Tibial artery (tissue), 4 donors: ENCODE measurements around the gene GFAP.

Experiments
- DNase-seq, 2 donors: peaks; one replicate each; pipeline ENCODE4 v3.0.0-alpha.2; 2019
- H3K27ac ChIP-seq, 2 donors: fragments of 200-600 bp; sonication (generic) in 1 of 2; 1 replicate in 1 of 2; 2 replicates in 1 of 2; pipeline ENCODE4 v1.5.1; 2018 to 2019; ENCODE audit warnings: mild to moderate bottlenecking in 1 of 2
- H3K27me3 ChIP-seq, 2 donors: fragments of 200-600 bp; sonication (generic) in 1 of 2; one replicate each; pipeline versions ENCODE4 v1.5.1 to v1.6.0; 2016 to 2019
- H3K36me3 ChIP-seq, 3 donors: fragments of 200-600 bp; sonication (generic) in 2 of 3; one replicate each; pipeline ENCODE4 v1.5.1; 2016 to 2019; ENCODE audit warnings: mild to moderate bottlenecking in 2 of 3
- H3K4me1 ChIP-seq, 4 donors: fragments of 200-600 bp; sonication (generic) in 2 of 4; 1 replicate in 3 of 4; 2 replicates in 1 of 4; pipeline ENCODE4 v1.5.1; 2016 to 2019
- H3K4me3 ChIP-seq, 2 donors: fragments of 200-600 bp; sonication (generic) in 1 of 2; 1 replicate in 1 of 2; 2 replicates in 1 of 2; pipeline ENCODE4 v1.5.1; 2018 to 2019; ENCODE audit warnings: mild to moderate bottlenecking in 2 of 2
- H3K9me3 ChIP-seq, 3 donors: fragments of 200-600 bp; sonication (generic) in 1 of 3; one replicate each; pipeline ENCODE4 v1.5.1; 2016 to 2019
- intact Hi-C: fragments of 100-400 bp; cut with DNase I; formaldehyde crosslinking; loops from one replicate; pipeline ENCODE4 v1.15.0; 2023; ENCODE audit warnings: low total_unique reads
- TF ChIP-seq, protein P1 (sequence below), 2 experiments: fragments of 200-600 bp in 1 of 2; fragments of 450-650 bp in 1 of 2; IDR thresholded peaks; one replicate each; pipeline ENCODE4 v1.5.1; 2017 to 2019; ENCODE audit warnings: antibody characterized with exemption in 2 of 2, mild to moderate bottlenecking in 1 of 2, moderate library complexity in 1 of 2

Gene GFAP

GRCh38 chr17:44908761-44909326, 6.5 kb downstream of the GFAP start:
- H3K27ac ChIP-seq = no peak overlapping the region
- H3K27me3 ChIP-seq = peaks cover 0 to 18% of the 10 kb centered on the region in 2 donors
- H3K4me3 ChIP-seq = no peak overlapping the region
- intact Hi-C loops = no loop called here
- H3K36me3 ChIP-seq = no peaks in the 10 kb centered on the region
- H3K4me1 ChIP-seq = peaks cover 0 to 10% (median 7%) of the 10 kb centered on the region in 4 donors
- no peaks in the 10 kb centered on the region for H3K9me3 ChIP-seq
- TF ChIP-seq, protein P1, sequence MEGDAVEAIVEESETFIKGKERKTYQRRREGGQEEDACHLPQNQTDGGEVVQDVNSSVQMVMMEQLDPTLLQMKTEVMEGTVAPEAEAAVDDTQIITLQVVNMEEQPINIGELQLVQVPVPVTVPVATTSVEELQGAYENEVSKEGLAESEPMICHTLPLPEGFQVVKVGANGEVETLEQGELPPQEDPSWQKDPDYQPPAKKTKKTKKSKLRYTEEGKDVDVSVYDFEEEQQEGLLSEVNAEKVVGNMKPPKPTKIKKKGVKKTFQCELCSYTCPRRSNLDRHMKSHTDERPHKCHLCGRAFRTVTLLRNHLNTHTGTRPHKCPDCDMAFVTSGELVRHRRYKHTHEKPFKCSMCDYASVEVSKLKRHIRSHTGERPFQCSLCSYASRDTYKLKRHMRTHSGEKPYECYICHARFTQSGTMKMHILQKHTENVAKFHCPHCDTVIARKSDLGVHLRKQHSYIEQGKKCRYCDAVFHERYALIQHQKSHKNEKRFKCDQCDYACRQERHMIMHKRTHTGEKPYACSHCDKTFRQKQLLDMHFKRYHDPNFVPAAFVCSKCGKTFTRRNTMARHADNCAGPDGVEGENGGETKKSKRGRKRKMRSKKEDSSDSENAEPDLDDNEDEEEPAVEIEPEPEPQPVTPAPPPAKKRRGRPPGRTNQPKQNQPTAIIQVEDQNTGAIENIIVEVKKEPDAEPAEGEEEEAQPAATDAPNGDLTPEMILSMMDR (IDR thresholded peaks at IDR 0.05) = no peak
- no peak for DNase-seq

GRCh38 chr17:44907729-44908470, 7.4 kb downstream of the GFAP start:
- Histone ChIP-seq H3K27me3 (peaks cover 0 to 11% of the 10 kb centered on the region in 2 donors), H3K4me3 (no peak overlapping the region), H3K4me1 (peaks cover 0 to 10% (median 7%) of the 10 kb centered on the region in 4 donors), H3K9me3 (no peaks in the 10 kb centered on the region), H3K36me3 (no peaks in the 10 kb centered on the region), H3K27ac (no peak overlapping the region)
- TF ChIP-seq, protein P1 (IDR thresholded peaks at IDR 0.05) = no peak
- intact Hi-C loops = no loop called here
- no peak for DNase-seq

DNA sequence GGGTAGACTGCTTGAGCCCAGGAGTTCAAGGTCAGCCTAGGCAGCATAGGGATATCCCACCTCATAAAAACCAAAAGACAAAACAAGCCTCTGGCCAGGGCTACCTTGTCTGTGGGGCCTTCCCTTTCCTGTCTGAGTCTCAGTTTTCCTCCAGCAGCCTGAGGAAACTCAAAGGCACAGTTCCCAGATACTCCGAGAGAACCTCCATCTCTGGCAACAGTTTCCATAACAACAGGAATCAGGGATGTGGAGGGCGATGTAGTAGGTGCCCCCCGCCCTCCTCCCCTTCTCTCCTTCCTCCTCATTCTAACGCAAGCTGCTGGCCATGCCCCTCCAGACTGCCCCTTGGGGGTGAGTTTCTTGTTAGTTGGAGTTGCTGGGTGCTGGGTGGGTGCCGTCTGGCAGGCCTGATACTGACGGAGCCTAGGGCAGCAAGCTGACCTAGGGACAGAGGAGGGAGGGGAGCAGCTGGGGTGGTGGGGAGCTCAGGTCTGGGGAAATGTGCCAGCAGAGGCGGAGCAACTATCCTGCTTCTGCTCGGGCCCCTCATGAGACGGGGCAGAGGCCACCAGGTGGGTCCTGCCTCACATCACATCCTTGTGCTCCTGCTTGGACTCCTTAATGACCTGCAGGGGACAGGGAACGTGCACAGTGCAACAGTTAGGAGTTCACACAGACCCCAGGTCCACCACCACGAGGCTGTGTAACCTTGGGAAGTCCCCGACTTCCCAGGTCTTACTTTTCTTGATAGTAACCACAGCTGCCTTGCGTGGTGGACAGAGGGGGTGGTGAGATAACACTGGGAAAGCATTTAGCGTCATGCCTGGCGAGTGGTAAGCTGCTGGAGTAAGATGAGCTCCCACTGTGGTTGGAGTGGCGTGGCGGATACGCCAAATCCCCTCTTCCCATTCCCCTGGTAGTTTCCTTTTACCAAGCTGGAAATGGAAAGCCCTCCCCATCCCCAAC, 8.3 kb downstream of the GFAP start:
- H3K4me1 ChIP-seq = peaks cover 0 to 10% (median 7%) of the 10 kb centered on the region in 4 donors
- no peak overlapping the region for H3K4me3 ChIP-seq
- intact Hi-C loops = no loop called here
- no peaks in the 10 kb centered on the region for H3K9me3 ChIP-seq
- no peak overlapping the region for H3K27ac ChIP-seq
- DNase-seq = no peak
- peaks cover 0 to 11% of the 10 kb centered on the region in 2 donors for H3K27me3 ChIP-seq
- H3K36me3 ChIP-seq = no peaks in the 10 kb centered on the region
- TF ChIP-seq, protein P1 (IDR thresholded peaks at IDR 0.05) = no peak

DNA sequence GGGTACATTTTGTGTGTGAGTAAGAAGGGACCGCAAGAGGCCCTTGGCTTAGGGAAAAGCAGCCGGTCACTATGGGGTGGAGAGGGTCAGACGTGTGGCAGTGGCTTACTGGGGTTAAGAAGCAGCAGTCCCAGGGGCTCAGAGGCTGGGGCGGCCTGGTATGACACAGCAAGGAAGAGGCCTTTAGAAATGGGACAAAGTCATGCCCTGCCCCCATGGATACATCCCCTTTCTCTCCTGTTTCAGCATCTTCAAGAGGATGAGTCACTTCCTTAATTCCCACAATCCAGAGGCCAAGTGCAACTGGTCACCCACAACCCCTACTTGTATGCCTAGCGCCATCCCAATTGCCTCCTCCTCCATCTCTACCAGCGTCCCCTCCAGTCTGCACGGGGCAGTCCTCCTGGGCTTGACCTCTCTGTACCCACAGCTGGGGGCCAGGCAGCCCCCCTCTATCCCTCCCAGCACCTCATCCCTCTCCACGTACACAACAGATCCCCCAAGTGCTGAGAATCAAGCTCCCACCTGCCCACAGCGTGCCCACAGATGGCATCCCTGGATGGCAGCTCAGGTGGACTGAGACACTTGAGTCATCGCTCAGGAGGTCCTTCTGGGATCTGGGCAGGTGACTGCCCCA, 9.2 kb downstream of the GFAP start:
- TF ChIP-seq, protein P1 (IDR thresholded peaks at IDR 0.05) = no peak
- Histone ChIP-seq H3K36me3 (no peaks in the 10 kb centered on the region), H3K4me1 (peaks cover 0 to 3% (median under 1%) of the 10 kb centered on the region in 4 donors), H3K27ac (no peak overlapping the region), H3K4me3 (no peak overlapping the region), H3K9me3 (no peaks in the 10 kb centered on the region), H3K27me3 (peaks cover 0 to 3% of the 10 kb centered on the region in 2 donors)
- no peak for DNase-seq
- intact Hi-C loops = no loop called here
